SK-N-SH treated with all-trans-retinoic acid at 6 μM for 48 hours (cell line): ENCODE results near the gene PFDN2.
A peak's percentile ranks its signal among the peaks of the same experiment; 100 is the strongest.

ENCODE experiments used
- ATAC-seq: fragments of 200-7000 bp; cut with Tn5 transposase; 3 replicates; pipeline ENCODE4 v1.9.1; 2020; ENCODE audit warnings: mild to moderate bottlenecking, moderate library complexity
- BACH2 ChIP-seq: fragments of 250-450 bp; sonication (Bioruptor Pico); IDR thresholded peaks from 2 replicates; pipeline ENCODE4 v1.9.0; 2021; ENCODE audit warnings: mild to moderate bottlenecking, borderline replicate concordance
- CREB5 ChIP-seq: fragments of 250-450 bp; sonication (Bioruptor Pico); IDR thresholded peaks from 2 replicates; pipeline ENCODE4 v1.5.1; 2020; ENCODE audit warnings: low read depth, mild to moderate bottlenecking, moderate library complexity
- CSDC2 ChIP-seq: fragments of 250-450 bp; sonication (Bioruptor Pico); IDR thresholded peaks from 2 replicates; pipeline ENCODE4 v1.5.0; 2020; ENCODE audit warnings: mild to moderate bottlenecking, moderate library complexity
- ESRRG ChIP-seq: fragments of 250-450 bp; sonication (Bioruptor Pico); IDR thresholded peaks from 2 replicates; pipeline ENCODE4 v1.6.1; 2021; ENCODE audit warnings: mild to moderate bottlenecking
- GLIS3 ChIP-seq: fragments of 250-450 bp; sonication (Bioruptor Pico); IDR thresholded peaks from 2 replicates; pipeline ENCODE4 v1.5.0; 2020; ENCODE audit warnings: mild to moderate bottlenecking, moderate library complexity
- ISL1 ChIP-seq: fragments of 250-450 bp; sonication (Bioruptor Pico); IDR thresholded peaks from 2 replicates; pipeline ENCODE4 v2.1.2; 2022; ENCODE audit warnings: mild to moderate bottlenecking, moderate library complexity
- OSR1 ChIP-seq: fragments of 250-450 bp; sonication (Bioruptor Pico); IDR thresholded peaks from 2 replicates; pipeline ENCODE4 v1.8.0; 2022; ENCODE audit warnings: moderate library complexity, mild to moderate bottlenecking, inconsistent platforms
- PPARA ChIP-seq: fragments of 250-450 bp; sonication (Bioruptor Pico); IDR thresholded peaks from 2 replicates; pipeline ENCODE4 v1.5.0; 2020; ENCODE audit warnings: mild to moderate bottlenecking, borderline replicate concordance
- RARB ChIP-seq: fragments of 250-450 bp; sonication (Bioruptor Pico); IDR thresholded peaks from 2 replicates; pipeline ENCODE4 v1.8.0; 2021; ENCODE audit warnings: mild to moderate bottlenecking, moderate library complexity
- SNAI2 ChIP-seq: fragments of 250-450 bp; sonication (Bioruptor Pico); IDR thresholded peaks from 2 replicates; pipeline ENCODE4 v1.5.0; 2020; ENCODE audit warnings: mild to moderate bottlenecking, moderate library complexity
- TCF4 ChIP-seq: fragments of 250-450 bp; sonication (Bioruptor Pico); IDR thresholded peaks from 2 replicates; pipeline ENCODE4 v1.8.0; 2021; ENCODE audit warnings: mild to moderate bottlenecking, moderate library complexity, borderline replicate concordance
- TOX ChIP-seq: fragments of 250-450 bp; sonication (Bioruptor Pico); IDR thresholded peaks from 2 replicates; pipeline ENCODE4 v1.8.0; 2021; ENCODE audit warnings: mild to moderate bottlenecking, moderate library complexity, borderline replicate concordance
- TSHZ2 ChIP-seq: fragments of 250-450 bp; sonication (Bioruptor Pico); IDR thresholded peaks from 2 replicates; pipeline ENCODE4 v1.5.0; 2020; ENCODE audit warnings: mild to moderate bottlenecking, moderate library complexity
- ZC3H10 ChIP-seq: fragments of 250-450 bp; sonication (Bioruptor Pico); IDR thresholded peaks from 2 replicates; pipeline ENCODE4 v1.5.1; 2021; ENCODE audit warnings: mild to moderate bottlenecking, moderate library complexity
- ZFP3 ChIP-seq: fragments of 250-450 bp; sonication (Bioruptor Pico); IDR thresholded peaks from 2 replicates; pipeline ENCODE4 v1.5.0; 2020; ENCODE audit warnings: mild to moderate bottlenecking, moderate library complexity
- ZFP30 ChIP-seq: fragments of 450-650 bp; formaldehyde crosslinking; IDR thresholded peaks from 2 replicates; pipeline ENCODE4 v1.5.0; 2022; ENCODE audit warnings: mild to moderate bottlenecking, moderate library complexity
- ZNF565 ChIP-seq: fragments of 450-650 bp; formaldehyde crosslinking; conservative IDR thresholded peaks from 2 replicates; pipeline ENCODE4 v1.5.0; 2020; ENCODE audit warnings: low read depth, mild to moderate bottlenecking, moderate library complexity
- ZNF70 ChIP-seq: fragments of 450-650 bp; formaldehyde crosslinking; IDR thresholded peaks from 2 replicates; pipeline ENCODE4 v1.5.0; 2020; ENCODE audit warnings: mild to moderate bottlenecking, moderate library complexity
- TF ChIP-seq, protein P1 (sequence below): fragments of 250-450 bp; sonication (Bioruptor Pico); IDR thresholded peaks from 2 replicates; pipeline ENCODE4 v1.8.0; 2020; ENCODE audit warnings: mild to moderate bottlenecking, moderate library complexity, borderline replicate concordance
- TF ChIP-seq, protein P2 (sequence below): fragments of 250-450 bp; sonication (Bioruptor Pico); IDR thresholded peaks from 2 replicates; pipeline ENCODE4 v1.8.0; 2021; ENCODE audit warnings: low read depth, mild to moderate bottlenecking, moderate library complexity, borderline replicate concordance

The PFDN2 gene

DNA sequence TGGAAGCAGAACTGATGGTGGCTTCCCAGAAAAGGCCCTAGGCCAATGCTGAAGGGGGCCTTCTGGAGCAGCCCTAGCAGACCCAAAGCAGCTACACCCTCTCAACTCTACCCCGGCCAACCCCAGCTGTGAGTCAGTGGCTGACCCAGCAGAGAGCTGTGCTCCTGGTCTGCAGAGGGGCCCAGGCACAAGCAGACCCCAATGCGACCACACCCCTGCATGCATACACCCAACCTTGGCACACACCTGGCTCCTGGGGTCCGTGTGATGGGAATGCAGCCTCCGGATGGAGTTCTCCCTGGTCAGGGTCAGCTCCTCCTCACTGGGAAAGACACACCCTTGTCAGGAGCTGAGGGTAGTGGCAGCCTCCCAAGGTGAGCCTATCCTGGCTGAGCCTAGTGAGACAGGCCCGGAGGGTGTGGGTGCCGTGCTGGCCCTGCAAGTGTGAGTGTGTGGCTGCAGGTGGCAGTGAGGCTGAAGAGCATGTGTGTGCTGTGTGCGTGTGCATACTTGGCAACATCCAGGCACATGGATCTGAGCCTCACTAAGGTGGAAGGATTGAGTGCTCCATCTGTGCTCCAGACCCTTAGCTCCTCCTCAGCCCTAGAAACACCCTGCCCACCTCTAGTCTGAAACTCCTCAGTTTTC lies 44.2 kb downstream of the PFDN2 start (continued):
- TF ChIP-seq OSR1: no peak
- TF ChIP-seq ZNF70: no peak
- no peak for TF ChIP-seq CREB5 (CRISPR knock-in tag)
- TF ChIP-seq RARB (CRISPR knock-in tag): no peak
- TF ChIP-seq TCF4 (CRISPR knock-in tag): no peak

DNA sequence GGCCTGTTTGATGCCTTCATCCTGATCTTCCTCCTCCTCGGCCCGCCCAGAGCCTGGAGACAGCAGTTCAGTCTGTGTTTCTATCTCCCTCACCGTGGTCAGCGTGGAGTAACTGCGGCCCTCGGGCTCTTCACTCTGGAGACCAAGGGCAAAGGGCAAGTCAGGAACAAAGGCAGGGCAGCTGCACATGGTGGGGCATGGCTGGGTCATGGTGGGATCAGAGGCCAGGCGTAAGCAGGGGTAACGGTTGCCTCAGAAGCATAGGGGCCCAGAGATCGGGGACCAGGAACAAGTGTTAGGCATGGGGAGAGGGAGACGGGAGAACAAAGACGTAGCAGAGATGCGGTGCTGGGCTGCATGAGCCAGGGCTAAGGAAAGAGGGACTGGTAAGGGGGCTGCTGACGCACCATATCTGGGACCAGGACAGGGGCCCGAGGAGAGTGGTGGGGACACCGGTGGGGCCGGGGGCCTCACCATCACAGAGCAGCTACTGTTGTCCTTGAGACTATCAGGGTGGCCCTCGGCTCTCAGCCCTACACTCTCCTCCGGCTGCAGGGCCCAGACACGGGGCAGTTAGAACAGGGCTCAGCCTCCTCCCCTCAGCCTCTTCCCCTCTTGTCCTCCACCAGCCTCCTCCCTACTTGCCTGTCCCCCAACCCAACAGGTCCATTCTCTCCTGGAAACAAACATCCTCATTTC lies 44.9 kb downstream of the PFDN2 start:
- TF ChIP-seq SNAI2 (CRISPR knock-in tag) (no peak), TOX (no peak), PPARA (no peak), ZFP3 (no peak), TCF4 (CRISPR knock-in tag) (no peak), CREB5 (CRISPR knock-in tag) (no peak), BACH2 (no peak), ZC3H10 (CRISPR knock-in tag) (no peak), ZNF70 (no peak), ESRRG (CRISPR knock-in tag) (no peak)
- TF ChIP-seq, protein P1, sequence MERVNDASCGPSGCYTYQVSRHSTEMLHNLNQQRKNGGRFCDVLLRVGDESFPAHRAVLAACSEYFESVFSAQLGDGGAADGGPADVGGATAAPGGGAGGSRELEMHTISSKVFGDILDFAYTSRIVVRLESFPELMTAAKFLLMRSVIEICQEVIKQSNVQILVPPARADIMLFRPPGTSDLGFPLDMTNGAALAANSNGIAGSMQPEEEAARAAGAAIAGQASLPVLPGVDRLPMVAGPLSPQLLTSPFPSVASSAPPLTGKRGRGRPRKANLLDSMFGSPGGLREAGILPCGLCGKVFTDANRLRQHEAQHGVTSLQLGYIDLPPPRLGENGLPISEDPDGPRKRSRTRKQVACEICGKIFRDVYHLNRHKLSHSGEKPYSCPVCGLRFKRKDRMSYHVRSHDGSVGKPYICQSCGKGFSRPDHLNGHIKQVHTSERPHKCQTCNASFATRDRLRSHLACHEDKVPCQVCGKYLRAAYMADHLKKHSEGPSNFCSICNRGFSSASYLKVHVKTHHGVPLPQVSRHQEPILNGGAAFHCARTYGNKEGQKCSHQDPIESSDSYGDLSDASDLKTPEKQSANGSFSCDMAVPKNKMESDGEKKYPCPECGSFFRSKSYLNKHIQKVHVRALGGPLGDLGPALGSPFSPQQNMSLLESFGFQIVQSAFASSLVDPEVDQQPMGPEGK (CRISPR knock-in tag): no peak
- TF ChIP-seq, protein P2, sequence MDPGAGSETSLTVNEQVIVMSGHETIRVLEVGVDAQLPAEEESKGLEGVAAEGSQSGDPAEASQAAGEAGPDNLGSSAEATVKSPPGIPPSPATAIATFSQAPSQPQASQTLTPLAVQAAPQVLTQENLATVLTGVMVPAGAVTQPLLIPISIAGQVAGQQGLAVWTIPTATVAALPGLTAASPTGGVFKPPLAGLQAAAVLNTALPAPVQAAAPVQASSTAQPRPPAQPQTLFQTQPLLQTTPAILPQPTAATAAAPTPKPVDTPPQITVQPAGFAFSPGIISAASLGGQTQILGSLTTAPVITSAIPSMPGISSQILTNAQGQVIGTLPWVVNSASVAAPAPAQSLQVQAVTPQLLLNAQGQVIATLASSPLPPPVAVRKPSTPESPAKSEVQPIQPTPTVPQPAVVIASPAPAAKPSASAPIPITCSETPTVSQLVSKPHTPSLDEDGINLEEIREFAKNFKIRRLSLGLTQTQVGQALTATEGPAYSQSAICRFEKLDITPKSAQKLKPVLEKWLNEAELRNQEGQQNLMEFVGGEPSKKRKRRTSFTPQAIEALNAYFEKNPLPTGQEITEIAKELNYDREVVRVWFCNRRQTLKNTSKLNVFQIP (CRISPR knock-in tag): no peak
- no peak for ATAC-seq

- ATAC-seq: peak; percentile 82
- TF ChIP-seq RARB (CRISPR knock-in tag): no peak
- TF ChIP-seq OSR1: no peak
- TF ChIP-seq, protein P2 (CRISPR knock-in tag): no peak
- TF ChIP-seq CSDC2: no peak
- no peak for TF ChIP-seq ZFP3
- no peak for TF ChIP-seq SNAI2 (CRISPR knock-in tag)
- TF ChIP-seq TCF4 (CRISPR knock-in tag): no peak
- no peak for TF ChIP-seq ISL1 (CRISPR knock-in tag)
- TF ChIP-seq GLIS3: no peak
- no peak for TF ChIP-seq ESRRG (CRISPR knock-in tag)
Observed at GRCh38 chr1:161071886-161072371, 45.9 kb downstream of the PFDN2 start.

DNA sequence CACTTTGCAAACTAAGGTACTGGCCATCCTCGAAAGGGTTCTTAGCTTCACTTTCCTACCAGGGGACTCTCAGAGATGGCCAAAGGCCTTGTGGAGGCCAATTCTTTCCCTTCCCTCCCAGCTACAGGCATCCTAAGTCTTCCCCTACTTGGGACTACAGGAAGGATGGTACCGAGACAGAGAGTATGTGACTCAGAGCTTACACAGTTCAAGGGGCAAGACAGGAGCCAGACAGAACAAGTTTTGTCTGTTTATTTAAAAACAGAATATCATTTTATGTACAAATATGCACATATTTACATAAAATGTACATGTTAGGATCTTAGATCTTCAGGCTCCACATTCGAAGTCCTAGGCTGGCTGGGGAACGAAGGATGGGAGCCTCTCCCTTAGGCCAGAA lies 47.1 kb downstream of the PFDN2 start:
- ATAC-seq: no peak
- TF ChIP-seq CREB5 (CRISPR knock-in tag) (no peak), PPARA (no peak), TSHZ2 (CRISPR knock-in tag) (no peak), TCF4 (CRISPR knock-in tag) (no peak), OSR1 (no peak), ESRRG (CRISPR knock-in tag) (no peak), ZNF565 (CRISPR knock-in tag) (no peak), ZFP30 (CRISPR knock-in tag) (no peak), ZC3H10 (CRISPR knock-in tag) (no peak), ISL1 (CRISPR knock-in tag) (no peak)
- TF ChIP-seq, protein P1 (CRISPR knock-in tag): no peak
